Endothelial cell of umbilical vein (primary cell): ENCODE results near the gene EPB41L4B. TPM values are rescaled to one million over a fixed set of nuclear protein-coding genes. Genes with fewer than 3 reads are reported as not detected.

Experiments
- BruUV-seq: library from RNA; stranded (reverse); fragments of 400-500 nt; replicated peaks from 2 replicates; lab custom pipeline; 2021; lab: Mats Ljungman, UMichigan
- CTCF ChIA-PET: fragments of 300-600, 350-600 bp; sonication (Branson Sonifier 250); formaldehyde crosslinking; loops from one replicate; lab custom pipeline; 2021; ENCODE audit warnings: antibody characterized with exemption, inconsistent platforms; lab: Charles Lee
- POLR2A ChIA-PET: fragments of 300-600, 350-600 bp; sonication (Branson Sonifier 250); formaldehyde crosslinking; loops from one replicate; lab custom pipeline; 2021; ENCODE audit warnings: antibody characterized with exemption, inconsistent platforms; lab: Charles Lee
- DNase-seq: peaks from one replicate; pipeline ENCODE4 v3.0.0-alpha.2; 2011; ENCODE audit warnings: low read depth, low spot score
- FAIRE-seq: peaks from 2 replicates; lab custom pipeline; 2011; peaks lifted over from hg19 to GRCh38; lab: Jason Lieb, UNC
- H2AFZ ChIP-seq: 2 replicates; pipeline ENCODE4 v1.6.0; 2012; ENCODE audit warnings: low read depth, low read length, control low read depth, inconsistent platforms
- H3K27ac ChIP-seq: 2 replicates; pipeline ENCODE4 v1.5.1; 2011; ENCODE audit warnings: low read depth, mild to moderate bottlenecking, control low read depth, low read length, moderate library complexity; ENCODE audit not compliant: insufficient read depth
- H3K27me3 ChIP-seq, 2 experiments: 2 replicates each; pipeline versions ENCODE4 v1.6.0 to v1.6.1; 2011; ENCODE audit warnings: low read length in 2 of 2, mixed read lengths in 1 of 2; ENCODE audit not compliant: control insufficient read depth in 2 of 2, insufficient read depth in 2 of 2
- H3K36me3 ChIP-seq, 2 experiments: 2 replicates in 1 of 2; 3 replicates in 1 of 2; pipeline ENCODE4 v1.5.1; 2011; ENCODE audit warnings: low read length in 2 of 2, mild to moderate bottlenecking in 1 of 2, moderate library complexity in 1 of 2; ENCODE audit not compliant: control insufficient read depth in 2 of 2, insufficient read depth in 2 of 2; ENCODE audit errors: extremely low read depth in 1 of 2
- H3K4me1 ChIP-seq: 3 replicates; pipeline ENCODE4 v1.5.1; 2011; ENCODE audit warnings: mild to moderate bottlenecking, low read length; ENCODE audit not compliant: control insufficient read depth, insufficient read depth; ENCODE audit errors: extremely low read depth
- H3K4me2 ChIP-seq: 2 replicates; pipeline ENCODE4 v1.6.1; 2011; ENCODE audit warnings: low read length, control low read depth, mixed read lengths; ENCODE audit not compliant: insufficient read depth
- H3K4me3 ChIP-seq, 3 experiments: fragments of 200-600 bp in 1 of 3; sonication (generic), shearing (Covaris generic) in 1 of 3; replicated peaks in 1 of 3; 2 replicates each; pipeline ENCODE4 v1.5.1; 2011 to 2016; ENCODE audit warnings: control low read depth in 3 of 3, low read length in 3 of 3, mild to moderate bottlenecking in 2 of 3, inconsistent platforms in 1 of 3, low read depth in 1 of 3, moderate library complexity in 1 of 3; ENCODE audit not compliant: insufficient read depth in 1 of 3
- H3K79me2 ChIP-seq: 2 replicates; pipeline ENCODE4 v1.6.0; 2012; ENCODE audit warnings: low read length, inconsistent platforms; ENCODE audit not compliant: control insufficient read depth, insufficient read depth
- H3K9ac ChIP-seq: replicated peaks from 2 replicates; pipeline ENCODE3; 2011; ENCODE audit warnings: low read length, control low read depth; ENCODE audit not compliant: insufficient read depth; ENCODE audit errors: extremely low read depth
- H3K9me1 ChIP-seq: replicated peaks from 3 replicates; pipeline ENCODE4 v1.6.0; 2011; ENCODE audit warnings: mild to moderate bottlenecking, low read length; ENCODE audit not compliant: control insufficient read depth, insufficient read depth; ENCODE audit errors: extremely low read depth
- H3K9me3 ChIP-seq: replicated peaks from 2 replicates; pipeline ENCODE4 v1.5.1; 2012; ENCODE audit warnings: low read length, inconsistent platforms; ENCODE audit not compliant: control insufficient read depth, insufficient read depth
- H4K20me1 ChIP-seq: replicated peaks from 2 replicates; pipeline ENCODE3; 2011; ENCODE audit warnings: mild to moderate bottlenecking, low read length; ENCODE audit not compliant: control insufficient read depth, insufficient read depth; ENCODE audit errors: extremely low read depth
- EZH2 ChIP-seq: IDR thresholded peaks from 2 replicates; pipeline ENCODE4 v1.6.1; 2012; ENCODE audit warnings: borderline replicate concordance, low read depth, mild to moderate bottlenecking, moderate library complexity, low read length, inconsistent platforms; ENCODE audit not compliant: severe bottlenecking
- FOS ChIP-seq: IDR thresholded peaks from 2 replicates; pipeline ENCODE4 v1.6.1; 2011; ENCODE audit warnings: mild to moderate bottlenecking, low read length, moderate library complexity, borderline replicate concordance; ENCODE audit not compliant: insufficient read depth
- GATA2 ChIP-seq: IDR thresholded peaks from 2 replicates; pipeline ENCODE4 v1.7.0; 2011; ENCODE audit warnings: low read depth, mild to moderate bottlenecking, moderate library complexity, mixed read lengths, low read length; ENCODE audit not compliant: insufficient read length, insufficient read depth
- JUN ChIP-seq: IDR thresholded peaks from 2 replicates; pipeline ENCODE4 v1.6.1; 2011; ENCODE audit warnings: borderline replicate concordance, low read depth; ENCODE audit not compliant: insufficient read length, insufficient read depth
- MAX ChIP-seq: IDR thresholded peaks from 2 replicates; pipeline ENCODE4 v1.6.1; 2011; ENCODE audit not compliant: insufficient read depth, insufficient read length
- MYC ChIP-seq: IDR thresholded peaks from one replicate; pipeline ENCODE4 v1.6.1; 2011; ENCODE audit warnings: mild to moderate bottlenecking, low read depth, low read length
- POLR2A ChIP-seq: IDR thresholded peaks from 2 replicates; pipeline ENCODE4 v1.6.1; 2012; ENCODE audit warnings: low read depth, mild to moderate bottlenecking, control low read depth, low read length
- POLR2AphosphoS5 ChIP-seq: IDR thresholded peaks from 2 replicates; pipeline ENCODE4 v1.6.1; 2012; ENCODE audit warnings: low read depth, mild to moderate bottlenecking, control low read depth, low read length, moderate library complexity; ENCODE audit not compliant: insufficient read depth
- dilution Hi-C: fragments of 300-500 bp; cut with MboI; formaldehyde crosslinking; loops from one replicate; pipeline ENCODE4 v1.15.0; 2019; ENCODE audit warnings: low sequenced_read_pairs; ENCODE audit not compliant: extremely low pct_ligation_motif_present
- intact Hi-C: fragments of 100-400 bp; cut with micrococcal nuclease; formaldehyde crosslinking; loops from one replicate; pipeline ENCODE4 v1.10.0; 2022
- polyA plus RNA-seq, 4 experiments: library from polyadenylated mRNA; depleted of rRNA in 3 of 4; stranded (reverse) in 3 of 4; unstranded in 1 of 4; fragments of >200 nt; gene quantifications; 2 replicates each; pipeline versions ENCODE4 v1.2.1 to v1.2.3, GENCODE V29; 2011 to 2012; ENCODE audit warnings: missing spikeins in 1 of 4
- total RNA-seq: library from RNA; stranded (reverse); gene quantifications from 2 replicates; pipeline ENCODE4 v1.2.3, GENCODE V29; 2021
- TF ChIP-seq, protein P1 (sequence below), 2 donors: IDR thresholded peaks; 1 replicate in 1 of 2; 2 replicates in 1 of 2; pipeline ENCODE4 v1.5.1; 2011; ENCODE audit warnings: low read length in 2 of 2, mild to moderate bottlenecking in 2 of 2, moderate library complexity in 2 of 2, control low read depth in 1 of 2, inconsistent platforms in 1 of 2, low read depth in 1 of 2; ENCODE audit not compliant: insufficient read depth in 1 of 2; ENCODE audit errors: extremely low read depth in 1 of 2

Gene EPB41L4B
- total and polyA plus RNA-seq, 2 donors (not counting 3 experiments of a cell fraction or from before 2014, with no cell fraction given): 0.10 to 0.15 TPM

DNA sequence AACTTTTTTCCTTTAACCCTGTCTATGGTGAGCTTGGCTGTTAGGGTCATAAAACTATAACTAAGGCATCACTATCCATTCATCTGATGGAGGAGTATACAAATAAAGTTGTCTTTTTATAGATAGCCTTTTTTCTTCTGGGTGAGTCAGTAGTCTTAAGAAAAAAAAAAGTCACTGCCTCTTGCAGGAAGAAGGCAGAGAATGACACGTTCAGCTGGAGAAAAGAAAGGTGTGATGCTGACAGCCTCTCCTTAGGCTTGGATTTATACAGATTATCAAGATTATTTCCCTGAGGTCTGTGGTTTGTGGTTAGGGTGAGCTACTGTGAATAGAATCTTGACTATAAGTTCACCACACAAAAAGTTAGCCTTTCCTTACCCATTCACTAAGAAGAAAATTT, 23.0 kb downstream of the EPB41L4B start:
- H3K4me1 ChIP-seq: no peaks in the 10 kb centered on the region
- H3K9ac ChIP-seq: no peak overlapping the region
- intact Hi-C loops: no loop called here
- H3K4me2 ChIP-seq: no peak overlapping the region
- dilution Hi-C loops: no loop called here
- H3K79me2 ChIP-seq: no peaks in the 10 kb centered on the region
- ChIA-PET CTCF (no interaction called here), POLR2A (no interaction called here)
- TF ChIP-seq EZH2 (no peak), POLR2A (no peak), JUN (no peak), POLR2AphosphoS5 (no peak), MYC (no peak), FOS (no peak), GATA2 (no peak), MAX (no peak)
- TF ChIP-seq, protein P1, sequence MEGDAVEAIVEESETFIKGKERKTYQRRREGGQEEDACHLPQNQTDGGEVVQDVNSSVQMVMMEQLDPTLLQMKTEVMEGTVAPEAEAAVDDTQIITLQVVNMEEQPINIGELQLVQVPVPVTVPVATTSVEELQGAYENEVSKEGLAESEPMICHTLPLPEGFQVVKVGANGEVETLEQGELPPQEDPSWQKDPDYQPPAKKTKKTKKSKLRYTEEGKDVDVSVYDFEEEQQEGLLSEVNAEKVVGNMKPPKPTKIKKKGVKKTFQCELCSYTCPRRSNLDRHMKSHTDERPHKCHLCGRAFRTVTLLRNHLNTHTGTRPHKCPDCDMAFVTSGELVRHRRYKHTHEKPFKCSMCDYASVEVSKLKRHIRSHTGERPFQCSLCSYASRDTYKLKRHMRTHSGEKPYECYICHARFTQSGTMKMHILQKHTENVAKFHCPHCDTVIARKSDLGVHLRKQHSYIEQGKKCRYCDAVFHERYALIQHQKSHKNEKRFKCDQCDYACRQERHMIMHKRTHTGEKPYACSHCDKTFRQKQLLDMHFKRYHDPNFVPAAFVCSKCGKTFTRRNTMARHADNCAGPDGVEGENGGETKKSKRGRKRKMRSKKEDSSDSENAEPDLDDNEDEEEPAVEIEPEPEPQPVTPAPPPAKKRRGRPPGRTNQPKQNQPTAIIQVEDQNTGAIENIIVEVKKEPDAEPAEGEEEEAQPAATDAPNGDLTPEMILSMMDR (IDR thresholded peaks at IDR 0.05; ENCODE audit: extremely low read depth in 1 of 2, insufficient read depth in 1 of 2, low read depth in 1 of 2, low read length in 2 of 2): no peak
- no TSS peak for BruUV-seq
- H3K9me1 ChIP-seq: no peaks in the 10 kb centered on the region
- H3K4me3 ChIP-seq: no peak overlapping the region
- no peak overlapping the region for H2AFZ ChIP-seq
- no peaks in the 10 kb centered on the region for H4K20me1 ChIP-seq
- DNase-seq (no peak), FAIRE-seq (no peak)
- no peaks in the 10 kb centered on the region for H3K36me3 ChIP-seq
- H3K27ac ChIP-seq: no peak overlapping the region
- peaks cover 3 to 4% of the 10 kb centered on the region in 2 experiments for H3K27me3 ChIP-seq
- no peaks in the 10 kb centered on the region for H3K9me3 ChIP-seq
